HG03439 (cell line): ENCODE results near the gene PAX9.
"Not testable (repeated sequence)": the region's sequence is repeated elsewhere in the genome, so short reads cannot be mapped to it uniquely, and the experiment has no call there.

Source experiments
- ATAC-seq: cut with Tn5 transposase; IDR thresholded peaks from one replicate; pipeline ENCODE4 v1.9.1; 2021; ENCODE audit warnings: mild to moderate bottlenecking, moderate library complexity; ENCODE audit not compliant: unreplicated experiment

PAX9 gene

DNA sequence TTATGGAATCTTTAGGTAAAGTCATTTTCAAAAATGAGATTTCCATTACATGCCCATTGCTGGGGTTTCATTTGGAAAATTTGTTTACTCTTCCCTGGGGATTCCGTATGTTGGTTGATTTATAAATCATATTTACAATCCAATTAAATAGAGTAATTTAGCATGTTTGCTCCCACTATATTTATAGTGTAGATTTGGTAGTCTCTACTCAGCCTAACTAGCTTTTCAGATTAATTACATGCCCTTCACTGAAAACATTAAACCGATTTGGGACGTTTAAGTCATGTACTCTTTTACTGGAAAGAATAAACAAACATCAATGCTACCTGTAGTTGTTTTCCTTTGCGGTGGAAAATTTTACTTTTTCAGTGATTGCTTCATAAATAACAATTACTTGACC is 10.4 kb downstream of the PAX9 start:
- no peak for ATAC-seq

DNA sequence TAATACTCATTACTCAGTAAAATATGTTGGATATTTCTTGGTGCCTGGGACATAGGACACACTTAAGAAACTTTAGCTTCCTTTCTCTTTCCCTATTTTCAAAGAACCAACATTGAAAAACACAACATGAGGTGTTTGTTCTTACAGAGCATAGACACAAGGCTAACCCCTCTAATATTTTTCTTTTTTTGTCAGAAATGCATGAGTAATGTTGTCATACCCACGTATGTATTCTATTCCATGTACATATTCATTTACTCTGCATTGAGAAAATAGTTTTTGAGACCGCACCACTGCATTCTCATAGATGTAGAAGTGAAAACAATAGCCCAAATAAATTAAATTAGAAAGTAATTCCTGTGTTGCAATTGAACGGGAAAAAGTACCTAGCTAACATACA is 13.0 kb downstream of the PAX9 start:
- ATAC-seq = no peak

DNA sequence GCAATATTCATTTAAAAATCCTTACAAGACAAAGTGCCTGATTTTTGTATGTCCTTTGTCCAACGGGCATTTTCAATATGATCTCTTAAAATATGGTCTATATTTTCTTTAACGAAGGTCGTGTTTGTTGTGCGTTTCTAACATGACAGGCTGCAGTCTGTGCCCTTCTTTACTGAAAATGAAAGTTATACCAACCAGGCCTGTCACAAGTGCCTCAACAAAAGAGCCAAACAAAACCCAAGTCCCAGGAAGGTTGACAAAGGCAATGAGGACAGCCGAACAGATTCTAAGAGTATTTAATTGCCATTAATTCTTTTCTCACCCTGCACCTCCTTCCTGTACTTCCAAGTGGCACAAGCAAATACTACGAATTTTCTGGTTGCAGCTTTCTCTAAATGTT is 13.9 kb downstream of the PAX9 start:
- ATAC-seq = no peak

DNA sequence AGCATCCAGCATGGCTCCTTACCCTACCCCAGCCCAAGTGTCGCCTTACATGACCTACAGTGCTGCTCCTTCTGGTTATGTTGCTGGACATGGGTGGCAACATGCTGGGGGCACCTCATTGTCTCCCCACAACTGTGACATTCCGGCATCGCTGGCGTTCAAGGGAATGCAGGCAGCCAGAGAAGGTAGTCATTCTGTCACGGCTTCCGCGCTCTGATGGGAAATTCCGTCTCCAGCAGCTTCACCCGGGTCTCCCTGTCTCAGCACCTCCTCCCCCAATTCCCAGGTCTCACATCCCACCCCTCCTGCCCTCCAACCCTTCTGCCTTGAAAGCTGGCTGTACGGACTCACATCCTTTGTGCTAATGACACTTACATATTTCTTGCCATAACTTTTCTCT is 14.6 kb downstream of the PAX9 start:
- no peak for ATAC-seq

DNA sequence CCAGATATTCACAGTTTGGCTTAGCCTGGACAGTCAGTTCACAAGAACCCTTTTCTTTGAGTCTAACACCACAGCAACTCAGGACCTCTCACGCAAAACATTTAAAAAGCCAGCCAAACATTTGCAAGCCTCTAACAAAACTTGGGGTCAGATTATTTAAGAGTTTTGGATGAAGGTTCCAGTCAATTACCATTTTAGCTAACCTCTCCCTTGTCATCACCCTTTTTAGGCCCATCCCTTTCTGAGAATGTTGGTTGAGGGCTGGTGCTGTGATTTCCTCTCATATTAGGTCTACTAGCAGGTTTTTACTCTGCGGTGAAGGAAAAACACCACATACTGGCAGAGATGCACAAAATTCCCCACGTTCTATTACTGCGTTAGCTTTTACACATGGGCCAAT is 20.7 kb downstream of the PAX9 start:
- no peak for ATAC-seq

DNA sequence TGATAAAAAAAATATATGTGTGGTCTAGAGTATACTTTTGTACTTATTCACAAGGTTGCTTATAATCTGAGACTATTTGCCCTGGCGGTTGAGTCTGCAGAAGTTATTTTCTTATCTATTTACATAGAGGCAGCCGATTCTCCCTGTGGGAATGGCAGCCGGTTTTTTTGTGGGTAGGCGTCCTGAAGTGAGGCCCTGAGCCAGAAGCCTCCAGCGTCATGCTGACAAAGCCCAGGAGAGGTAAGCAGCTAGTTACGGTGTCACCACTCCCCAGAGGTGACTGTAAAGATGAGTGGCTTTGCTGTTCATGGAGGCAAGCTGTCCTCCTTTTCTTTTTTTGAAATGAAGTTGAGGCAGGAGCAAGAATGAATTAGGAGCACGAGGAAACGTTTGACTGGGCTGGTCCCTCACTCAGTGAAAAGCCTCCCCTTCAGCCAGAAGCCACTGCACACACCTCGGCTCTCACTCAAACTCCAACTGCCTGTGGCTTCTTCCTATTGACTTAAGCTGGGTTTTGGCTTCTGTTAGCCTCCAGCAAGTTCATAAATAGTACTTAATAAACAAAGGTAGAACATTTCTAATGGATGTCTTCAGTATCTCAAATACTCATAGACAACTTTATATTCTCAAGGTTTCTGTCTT is 21.5 kb downstream of the PAX9 start:
- ATAC-seq = no peak

DNA sequence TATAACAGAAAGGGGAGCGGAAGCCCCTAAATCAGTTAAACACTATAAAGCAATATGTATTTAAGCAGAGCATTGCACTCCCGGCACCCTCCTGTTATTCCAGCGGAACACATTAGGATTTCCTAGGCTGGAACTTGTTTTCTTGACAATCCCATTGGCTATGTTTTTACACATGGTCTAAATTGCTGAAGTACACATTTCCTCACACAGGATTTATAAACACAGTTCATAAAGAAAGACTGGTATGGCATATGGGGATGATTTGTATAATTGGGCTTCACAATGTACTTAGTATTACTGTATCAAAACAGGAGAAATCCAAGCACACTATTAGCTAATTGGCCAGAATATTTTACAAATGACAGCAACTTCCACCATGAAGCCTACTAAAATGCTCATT is 23.3 kb downstream of the PAX9 start:
- no peak for ATAC-seq

DNA sequence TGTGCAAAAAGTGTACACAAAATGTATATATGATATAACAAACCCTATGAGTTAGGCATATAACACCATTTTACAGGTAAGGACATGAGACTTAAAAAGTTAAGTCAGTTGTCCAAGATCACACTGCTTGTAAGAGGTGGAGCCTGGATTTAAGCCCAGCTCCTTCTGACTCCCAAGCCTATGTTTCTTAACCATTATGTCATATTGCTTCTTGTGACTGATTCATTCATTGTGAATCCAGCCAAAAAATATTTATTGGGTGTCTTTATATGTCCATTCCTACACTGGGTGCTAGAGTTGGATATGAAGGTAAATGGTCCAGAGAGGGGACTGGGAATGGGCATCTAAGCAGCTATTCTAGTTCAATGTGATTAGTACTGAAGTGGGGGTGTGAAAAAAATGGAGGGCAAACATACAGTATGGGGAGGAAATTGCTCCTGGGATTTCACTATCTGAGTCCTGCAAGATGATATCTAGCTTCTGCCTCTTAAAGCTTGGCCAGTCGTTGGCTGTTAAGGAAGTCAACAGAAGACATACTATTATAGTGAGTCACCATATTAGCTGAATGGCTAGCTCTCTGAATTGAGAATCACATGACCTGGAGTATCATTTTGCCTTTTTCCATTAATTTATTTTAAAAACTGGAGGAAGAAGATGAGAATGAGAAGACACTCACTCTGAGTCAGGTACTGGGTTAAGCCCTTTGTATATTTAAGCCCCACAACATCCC is 28.8 kb downstream of the PAX9 start:
- no peak for ATAC-seq

DNA sequence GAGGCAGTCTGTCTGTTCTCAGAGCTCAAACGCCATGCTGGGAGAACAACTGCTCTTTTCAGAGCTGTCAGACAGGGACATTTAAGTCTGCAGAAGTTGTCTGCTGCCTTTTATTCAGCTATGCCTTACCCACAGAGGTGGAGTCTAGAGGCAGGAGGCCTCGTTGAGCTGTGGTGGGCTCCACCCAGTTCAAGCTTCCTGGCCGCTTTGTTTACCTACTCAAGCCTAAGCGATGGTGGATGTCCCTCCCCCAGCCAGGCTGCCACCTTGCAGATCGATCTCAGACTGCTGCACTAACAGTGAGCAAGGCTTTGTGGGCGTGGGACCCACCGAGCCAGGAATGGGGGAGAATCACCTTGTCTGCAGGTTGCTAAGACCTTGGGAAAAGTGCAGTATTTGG is 37.8 kb downstream of the PAX9 start:
- not testable (repeated sequence) for ATAC-seq

DNA sequence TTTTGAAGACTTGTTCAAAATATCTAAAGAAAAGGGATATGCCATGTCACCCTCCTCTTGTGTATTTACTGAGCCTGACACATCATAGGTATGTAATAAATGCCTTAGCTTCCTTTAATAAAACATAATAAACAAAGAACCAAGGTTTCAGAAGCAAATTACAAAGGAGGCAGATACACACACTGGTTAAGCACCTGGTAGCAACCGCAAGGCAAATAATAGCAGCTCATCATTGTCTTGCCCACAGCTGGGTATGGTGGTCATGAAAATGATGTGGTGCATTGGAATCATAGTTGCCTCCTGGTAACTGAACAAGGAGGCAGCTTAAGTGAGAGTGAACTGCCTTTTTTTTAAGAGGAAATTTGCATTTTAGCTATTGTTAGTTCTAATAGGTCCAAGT is 39.0 kb downstream of the PAX9 start:
- no peak for ATAC-seq

DNA sequence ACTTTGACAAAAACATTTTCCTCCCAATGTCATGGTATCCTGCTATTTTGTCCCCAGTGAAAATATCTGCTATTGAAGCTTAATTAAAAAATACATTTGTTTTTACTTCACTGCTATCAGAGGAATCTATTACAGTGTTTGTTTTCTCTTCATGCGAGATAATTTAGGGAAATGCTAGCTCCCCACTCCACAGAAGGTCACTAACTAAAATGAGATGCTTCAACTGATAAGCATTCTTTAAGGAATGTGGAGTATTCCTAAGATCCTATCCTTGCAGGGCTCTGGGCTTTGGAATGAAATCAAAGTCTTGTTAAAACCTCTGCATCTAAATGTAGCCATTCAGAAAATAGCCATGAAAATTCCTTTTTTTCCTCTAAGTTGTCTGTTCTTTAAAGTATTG is 39.5 kb downstream of the PAX9 start:
- no peak for ATAC-seq

DNA sequence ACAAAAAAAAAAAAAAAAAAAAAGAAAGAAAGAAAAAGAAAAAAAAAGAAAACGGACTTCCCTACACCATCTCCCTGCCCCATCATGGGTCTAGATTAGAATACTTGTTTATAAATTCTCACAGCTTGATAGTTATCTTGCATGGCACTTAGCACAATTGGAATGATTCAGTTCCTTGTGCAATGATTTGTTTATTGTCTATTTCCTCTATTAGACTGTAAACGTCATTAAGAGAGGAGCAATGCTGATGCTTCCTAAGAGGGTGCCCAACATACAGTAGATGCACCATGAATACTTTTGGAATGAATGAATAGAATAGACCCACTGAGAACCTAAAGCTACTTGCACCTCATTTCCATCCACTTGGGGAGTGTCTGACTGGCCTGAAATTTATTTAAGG is 40.8 kb downstream of the PAX9 start:
- ATAC-seq = no peak

DNA sequence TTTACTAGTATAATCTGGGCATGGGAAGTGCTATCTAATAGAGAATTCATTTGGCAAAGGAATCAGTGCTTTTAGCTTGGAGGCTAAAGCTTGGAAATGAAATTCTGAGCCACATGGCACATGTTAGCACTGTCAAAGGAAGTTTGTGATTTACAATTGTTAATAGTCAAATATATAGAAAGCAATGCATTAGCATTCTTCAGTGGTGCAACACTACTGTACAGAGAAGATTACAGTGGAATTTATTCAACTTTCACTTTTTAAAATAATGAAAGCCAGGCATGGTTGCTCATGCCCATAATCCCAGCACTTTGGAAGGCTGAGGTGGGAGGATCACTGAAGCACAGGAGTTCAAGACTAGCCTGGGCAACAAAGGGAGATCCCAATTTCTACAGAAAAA is 45.9 kb downstream of the PAX9 start:
- ATAC-seq = no peak

DNA sequence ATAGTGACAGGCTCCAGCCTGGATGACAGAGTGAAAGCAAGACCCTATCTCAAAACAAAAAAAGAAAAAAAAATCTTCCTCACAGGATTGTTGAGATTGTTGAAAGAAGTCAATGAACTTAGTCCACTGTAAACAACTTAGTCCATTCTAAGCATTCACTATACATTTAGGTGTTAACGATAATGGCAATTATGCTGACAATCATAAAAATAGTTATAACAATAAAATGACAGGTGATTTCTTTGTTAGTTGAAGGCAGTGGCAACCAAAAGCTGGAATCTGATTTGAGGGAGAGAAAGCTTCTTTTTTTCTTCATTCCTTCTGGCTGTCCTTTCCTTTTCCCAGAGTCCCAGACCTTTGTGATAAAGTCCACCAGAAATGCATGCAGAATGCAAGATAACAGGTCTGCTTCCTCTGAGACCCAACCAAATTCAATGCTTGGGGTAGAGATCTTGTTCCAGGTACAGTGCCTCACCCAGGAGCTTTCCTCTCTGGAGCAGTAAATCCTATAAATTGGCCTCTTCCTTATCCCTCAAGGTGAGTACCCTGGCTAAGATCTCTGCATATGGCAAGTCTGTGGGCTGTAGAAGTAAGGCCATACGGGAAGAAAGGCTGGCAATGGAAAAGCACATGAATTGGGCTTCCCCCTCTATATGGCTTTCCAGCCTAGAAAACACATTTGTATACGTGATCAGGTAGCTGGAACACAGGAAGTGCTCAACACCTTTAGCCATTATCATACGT is 52.5 kb downstream of the PAX9 start:
- ATAC-seq = no peak

DNA sequence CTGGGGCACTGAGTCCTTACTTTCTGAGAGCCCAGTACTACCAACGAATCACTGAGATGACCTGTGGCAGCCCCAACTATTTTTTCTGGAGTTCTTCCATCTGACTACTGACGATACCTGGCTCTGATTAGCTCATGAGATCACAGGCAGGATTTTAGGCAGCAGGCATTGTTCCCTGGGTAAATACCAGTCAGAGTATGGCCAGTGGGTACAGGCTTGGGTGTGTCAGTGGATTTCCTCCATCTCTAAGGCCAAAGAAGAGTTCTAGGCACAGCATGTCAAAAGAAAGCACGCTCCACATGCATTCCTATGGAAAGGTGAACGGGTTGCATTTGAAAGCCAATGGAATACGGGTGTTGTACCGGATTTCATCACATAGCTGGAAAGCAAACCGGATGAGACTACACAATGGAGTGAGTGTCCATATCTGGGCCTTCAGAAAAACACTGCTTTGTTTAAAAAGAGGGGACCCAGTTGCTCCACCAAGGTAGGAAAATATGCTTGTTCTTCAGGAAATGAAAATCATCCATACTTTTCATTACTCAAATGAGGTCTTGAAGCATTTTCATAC is 55.0 kb downstream of the PAX9 start:
- ATAC-seq = no peak

DNA sequence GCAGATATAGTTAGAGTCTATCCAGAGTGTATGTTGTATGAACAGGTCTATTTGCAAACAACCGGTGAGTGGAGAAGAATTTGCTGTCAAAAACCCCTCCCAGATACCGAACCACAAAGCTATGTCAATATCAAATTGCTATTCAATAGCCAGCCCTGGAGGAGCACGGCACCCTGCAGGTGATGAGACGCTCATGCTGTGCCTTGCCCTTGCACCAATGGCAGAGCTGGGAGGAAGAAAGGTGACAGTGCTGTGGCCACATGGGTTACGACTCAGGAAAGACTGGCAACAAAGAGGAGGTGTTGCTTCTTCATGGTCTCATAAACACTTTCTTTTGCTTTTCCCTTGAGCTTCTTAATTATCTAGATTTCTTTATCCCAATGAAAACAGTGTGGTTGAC is 55.7 kb downstream of the PAX9 start:
- no peak for ATAC-seq

DNA sequence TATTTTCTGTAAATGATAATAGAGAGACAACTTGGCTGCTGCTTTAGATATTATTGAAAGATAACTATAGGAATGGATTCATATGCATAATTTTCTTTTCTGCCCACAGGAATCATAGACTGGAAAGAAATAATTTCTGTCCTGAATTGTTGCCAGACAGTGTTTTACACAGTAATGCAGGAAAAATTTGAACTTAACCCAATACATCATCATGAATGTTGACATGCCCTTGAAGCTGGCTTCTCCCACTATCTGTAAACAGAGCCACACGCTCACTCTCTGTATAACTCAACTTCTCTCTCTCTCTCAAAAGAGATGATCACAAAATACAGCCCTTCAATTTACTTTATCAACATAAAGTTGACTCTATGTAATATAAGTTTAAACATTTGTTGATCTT is 56.6 kb downstream of the PAX9 start:
- ATAC-seq = no peak

DNA sequence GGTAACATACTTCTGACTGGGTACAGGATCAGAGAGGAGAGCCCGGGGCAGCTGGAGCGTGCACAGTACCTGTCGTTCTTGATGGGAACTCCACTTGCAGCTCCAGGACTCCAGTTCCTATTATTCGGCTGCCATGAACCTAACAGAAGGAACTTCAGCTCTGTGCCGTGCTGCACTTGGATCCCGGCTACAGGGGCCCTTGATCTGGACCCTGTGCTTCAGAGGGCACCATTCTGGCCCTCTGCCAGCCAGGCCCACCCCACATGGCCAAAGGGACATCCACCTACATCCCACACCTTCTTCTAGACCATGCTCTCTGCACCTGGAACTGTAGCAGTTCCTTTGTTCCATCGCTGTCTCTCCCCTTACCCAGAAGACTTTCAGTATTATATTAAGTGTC is 58.2 kb downstream of the PAX9 start:
- ATAC-seq = no peak

DNA sequence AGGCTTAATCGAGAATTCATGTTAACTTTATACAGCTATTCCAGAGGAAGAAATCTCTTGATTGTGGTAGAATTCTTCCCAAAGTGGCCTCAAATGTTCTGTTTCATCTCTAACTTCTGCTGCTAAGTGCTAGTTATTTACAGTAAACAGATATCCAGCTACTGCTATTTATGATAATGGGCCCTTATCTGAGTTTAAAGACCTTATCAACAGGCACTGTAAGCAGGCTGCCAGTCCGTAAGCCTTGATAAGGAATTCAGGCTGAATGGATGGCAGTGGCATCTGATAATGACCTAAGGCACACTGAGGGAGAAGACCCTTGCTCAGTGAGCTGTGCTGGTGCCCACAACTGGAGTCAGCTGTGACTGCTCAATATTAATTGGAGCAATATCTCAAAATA is 59.0 kb downstream of the PAX9 start:
- ATAC-seq = no peak

DNA sequence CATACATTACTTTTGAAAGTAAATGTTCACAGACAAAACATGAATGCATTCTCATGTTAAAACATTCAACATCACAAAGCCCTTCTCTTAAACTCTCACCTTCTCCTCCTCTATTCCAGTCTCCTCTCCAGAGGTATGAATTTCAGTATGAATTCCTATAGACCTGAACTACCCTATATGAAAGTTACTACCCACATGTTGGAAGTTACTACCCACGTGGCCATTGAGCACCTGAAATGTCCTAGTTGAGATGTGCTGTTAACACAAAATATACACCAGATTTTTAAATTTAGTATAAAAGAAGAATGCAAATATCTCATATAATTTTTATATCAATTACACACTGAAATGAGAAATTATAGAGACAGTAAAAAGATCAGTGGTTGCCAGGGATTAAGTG is 60.2 kb downstream of the PAX9 start:
- ATAC-seq = no peak

DNA sequence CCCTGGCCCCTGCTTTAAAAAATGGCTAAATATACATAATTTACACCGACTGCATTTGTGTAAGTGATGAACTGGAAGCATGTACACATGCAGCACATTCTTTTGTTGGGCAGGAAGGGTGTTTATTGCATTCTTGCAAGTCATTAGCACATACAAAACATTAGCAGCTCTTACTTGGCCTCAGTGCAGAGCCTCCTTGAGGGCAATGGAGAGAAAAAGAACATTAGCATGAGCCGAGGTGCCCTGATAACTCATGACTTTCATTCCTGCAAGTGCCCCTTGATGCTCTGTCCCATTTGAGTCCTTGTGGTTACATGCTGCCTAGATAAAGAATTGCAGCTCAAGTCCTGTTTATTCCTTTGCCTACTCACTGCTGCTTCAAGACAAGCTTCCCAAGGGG is 61.9 kb downstream of the PAX9 start:
- no peak for ATAC-seq

DNA sequence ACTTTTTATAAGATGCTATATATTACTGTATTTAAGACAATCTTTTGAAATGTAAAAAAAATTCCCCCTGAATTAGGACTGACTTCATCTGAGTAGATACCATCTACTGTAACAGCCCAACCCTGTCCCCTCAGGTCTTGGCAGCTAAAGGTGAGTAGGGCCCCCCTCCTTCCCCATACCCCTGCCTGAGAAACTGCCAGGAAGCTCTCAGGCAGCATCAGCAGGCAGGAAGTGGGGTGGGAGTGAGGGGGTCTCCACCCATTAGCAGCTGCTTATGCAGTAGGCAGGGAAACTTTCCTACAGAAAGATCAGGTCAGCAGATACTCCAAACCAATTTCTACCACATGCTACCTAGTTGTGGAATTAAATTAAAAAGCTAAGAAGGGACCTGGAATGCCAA is 62.5 kb downstream of the PAX9 start:
- no peak for ATAC-seq
